ENCODE data around the gene SNRPA. TPM values are rescaled to one million over a fixed set of nuclear protein-coding genes. Genes with fewer than 3 reads are reported as not detected.

Gene SNRPA
- total RNA-seq, 1 experiment from 2014 or later = 225 TPM

DNA sequence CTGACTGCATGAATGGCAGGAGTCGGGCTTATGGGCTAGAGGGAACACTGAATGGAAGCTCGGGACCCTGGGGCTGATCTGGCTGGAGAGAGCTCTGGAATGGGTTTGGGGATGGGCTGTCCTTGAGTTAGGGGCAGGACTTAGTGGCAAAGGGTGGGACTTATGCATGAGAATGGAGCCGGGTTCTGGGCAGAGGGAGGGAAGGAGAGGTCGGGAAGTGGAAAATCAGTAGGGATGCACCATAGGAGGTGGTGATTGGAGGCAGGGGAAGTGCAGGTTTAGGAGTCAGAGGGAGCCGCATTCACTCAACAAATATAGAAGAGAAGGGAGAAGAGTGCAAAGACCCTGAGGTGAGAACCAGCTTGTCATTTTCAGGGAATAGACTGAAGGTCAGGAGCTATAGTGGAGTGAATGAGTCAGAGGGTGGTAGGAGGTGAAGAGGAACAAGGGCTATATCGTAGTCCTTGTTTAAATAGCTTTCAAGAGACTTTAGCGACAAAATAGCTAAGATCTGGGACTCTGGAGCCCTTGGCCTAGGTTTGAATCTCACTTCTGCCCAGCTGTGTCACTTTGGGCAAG is 27.8 kb downstream of the SNRPA start:
- H2BK5ac ChIP-seq (ENCODE audit: insufficient read length, low read length) = no peak overlapping the region
- peak overlapping the region; percentile 17 for H3K9ac ChIP-seq (ENCODE audit: extremely low read depth, insufficient read length, low read length)

More for the DNA sequence above, 27.8 kb downstream of the SNRPA start:
- no peak overlapping the region for H2BK15ac ChIP-seq (ENCODE audit: low read depth, low read length)
- no peak overlapping the region for H3T11ph ChIP-seq (ENCODE audit: low read length)
- no peak overlapping the region for H3K56ac ChIP-seq (ENCODE audit: insufficient read length, low read depth, low read length)
- H3K4me2 ChIP-seq (ENCODE audit: insufficient read depth, insufficient read length, low read length) = peak overlapping the region; percentile 69
- Mint-ChIP-seq H3K4me1 (peaks cover 26 to 33% of the 10 kb centered on the region in 2 experiments), H3K9me3 (no peaks in the 10 kb centered on the region; a peak in 1 of 5 replicates), H3K27me3 (ENCODE audit: low read depth) (no peaks in the 10 kb centered on the region), H3K27ac (peak overlapping the region; percentile 98 to 100 (median 98)), H3K36me3 (ENCODE audit: insufficient read depth in 1 of 3, low read depth in 3 of 3) (peaks cover 2 to 9% (median 6%) of the 10 kb centered on the region in 3 experiments; a peak in 5 of 7 replicates), H3K4me3 (peak overlapping the region; percentile 85 to 86)
- 0 out of 2 replicates have a peak, but pooled peaks cover 2% of the 10 kb centered on the region for H3K4me1 ChIP-seq (ENCODE audit: insufficient read depth, low read length)
- no peak overlapping the region for H2AFZ ChIP-seq (ENCODE audit: low read length)
- no peaks in the 10 kb centered on the region for H3K79me1 ChIP-seq (ENCODE audit: insufficient read depth, low read depth, low read length, poor library complexity, severe bottlenecking)
- no peak overlapping the region for H2BK12ac ChIP-seq (ENCODE audit: insufficient read length, low read depth, low read length)
- H3K4ac ChIP-seq (ENCODE audit: low read depth, low read length) = no peak overlapping the region
- no peaks in the 10 kb centered on the region for H3K9me3 ChIP-seq (ENCODE audit: control insufficient read depth, low read depth, low read length)
- no peak overlapping the region for H4K5ac ChIP-seq (ENCODE audit: insufficient read length, low read depth, low read length)
- no peaks in the 10 kb centered on the region for H3K27me3 ChIP-seq (ENCODE audit: insufficient read depth, low read length)
- no peak overlapping the region for H4K91ac ChIP-seq (ENCODE audit: insufficient read length, low read depth, low read length)
- H4K20me1 ChIP-seq (ENCODE audit: control insufficient read depth, insufficient read depth, insufficient read length) = no peaks in the 10 kb centered on the region
- H4K8ac ChIP-seq (replicated peaks; ENCODE audit: insufficient read length, low read depth, low read length) = no peak overlapping the region
- TF ChIP-seq, protein P1, sequence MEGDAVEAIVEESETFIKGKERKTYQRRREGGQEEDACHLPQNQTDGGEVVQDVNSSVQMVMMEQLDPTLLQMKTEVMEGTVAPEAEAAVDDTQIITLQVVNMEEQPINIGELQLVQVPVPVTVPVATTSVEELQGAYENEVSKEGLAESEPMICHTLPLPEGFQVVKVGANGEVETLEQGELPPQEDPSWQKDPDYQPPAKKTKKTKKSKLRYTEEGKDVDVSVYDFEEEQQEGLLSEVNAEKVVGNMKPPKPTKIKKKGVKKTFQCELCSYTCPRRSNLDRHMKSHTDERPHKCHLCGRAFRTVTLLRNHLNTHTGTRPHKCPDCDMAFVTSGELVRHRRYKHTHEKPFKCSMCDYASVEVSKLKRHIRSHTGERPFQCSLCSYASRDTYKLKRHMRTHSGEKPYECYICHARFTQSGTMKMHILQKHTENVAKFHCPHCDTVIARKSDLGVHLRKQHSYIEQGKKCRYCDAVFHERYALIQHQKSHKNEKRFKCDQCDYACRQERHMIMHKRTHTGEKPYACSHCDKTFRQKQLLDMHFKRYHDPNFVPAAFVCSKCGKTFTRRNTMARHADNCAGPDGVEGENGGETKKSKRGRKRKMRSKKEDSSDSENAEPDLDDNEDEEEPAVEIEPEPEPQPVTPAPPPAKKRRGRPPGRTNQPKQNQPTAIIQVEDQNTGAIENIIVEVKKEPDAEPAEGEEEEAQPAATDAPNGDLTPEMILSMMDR (conservative IDR thresholded peaks at IDR 0.05) = no peak
- no peak overlapping the region for H3K18ac ChIP-seq (ENCODE audit: insufficient read length, low read depth, low read length)
- H3K23me2 ChIP-seq (ENCODE audit: insufficient read length, low read depth, low read length, poor library complexity, severe bottlenecking) = peaks cover 4% of the 10 kb centered on the region
- no peak overlapping the region for H2BK20ac ChIP-seq (ENCODE audit: low read depth, low read length, poor library complexity, severe bottlenecking)
- DNase-seq = peak; percentile 98
- no CpG with 5 or more reads among the region's 7 CpGs for WGBS (ENCODE audit: extremely low coverage, insufficient read length, low lambda C conversion rate)
- H3K14ac ChIP-seq (ENCODE audit: insufficient read depth, low read length) = no peak overlapping the region
- no peak overlapping the region for H2BK120ac ChIP-seq (ENCODE audit: low read depth, low read length, poor library complexity, severe bottlenecking)
- H3K23ac ChIP-seq (ENCODE audit: insufficient read length, low read depth, low read length) = no peak overlapping the region
- no peak overlapping the region for H3K27ac ChIP-seq (ENCODE audit: insufficient read length, low read depth, low read length)
- H2AK5ac ChIP-seq (ENCODE audit: insufficient read length, low read length) = no peak overlapping the region
- no peaks in the 10 kb centered on the region for H3K79me2 ChIP-seq (ENCODE audit: insufficient read depth, low read length)
